HCT116 (cell line): Measurements from ENCODE around the gene C2CD4B. TPM values are rescaled to one million over a fixed set of nuclear protein-coding genes. Genes with fewer than 3 reads are reported as not detected.

Experiments used
- ATAC-seq: fragments of 200-7000 bp; cut with Tn5 transposase; 2 replicates; pipeline ENCODE4 v1.9.1; 2020; ENCODE audit warnings: mild to moderate bottlenecking, moderate library complexity
- BruUV-seq: library from RNA; stranded (reverse); fragments of 400-500 nt; replicated peaks from 2 replicates; lab custom pipeline; 2021; lab: Mats Ljungman, UMichigan
- CTCF ChIA-PET: fragments of 300-600 bp; sonication (Branson Sonifier 250); formaldehyde crosslinking; loops from one replicate; lab custom pipeline; 2021; ENCODE audit warnings: antibody characterized with exemption; lab: Charles Lee
- POLR2A ChIA-PET: fragments of 300-600, 350-600 bp; sonication (Branson Sonifier 250); formaldehyde crosslinking; loops from one replicate; lab custom pipeline; 2021; ENCODE audit warnings: antibody characterized with exemption; lab: Charles Lee
- RAD21 ChIA-PET, 2 experiments: fragments of 300-600 bp; sonication (Branson Sonifier 250); formaldehyde crosslinking; loops; one replicate each; lab custom pipeline; 2023; ENCODE audit warnings: low total read pairs in 2 of 2; ENCODE audit not compliant: uncharacterized antibody in 2 of 2, unreplicated experiment in 2 of 2, low non-redundant PET in 1 of 2; lab: Charles Lee
- DNase-seq: peaks from one replicate; pipeline ENCODE4 v3.0.0-alpha.2; 2010; ENCODE audit warnings: low read depth, low spot score
- H2AFZ ChIP-seq: fragments of 200-600 bp; shearing (Covaris generic), sonication (generic); 2 replicates; pipeline ENCODE4 v1.6.1; 2017; ENCODE audit warnings: low read depth, mixed run types, mixed read lengths, antibody characterized with exemption, low read length; ENCODE audit not compliant: poor library complexity, severe bottlenecking
- H3K27ac ChIP-seq: 2 replicates; pipeline ENCODE4 v1.5.1; 2012; ENCODE audit warnings: low read depth, low read length
- H3K27me3 ChIP-seq: fragments of 200-600 bp; sonication (generic); 2 replicates; pipeline ENCODE4 v1.6.1; 2016; ENCODE audit warnings: mixed run types, low read length, mixed read lengths; ENCODE audit not compliant: insufficient read depth
- H3K36me3 ChIP-seq, 2 experiments: fragments of 200-500 bp in 1 of 2; fragments of 200-600 bp in 1 of 2; sonication (Bioruptor generic) in 1 of 2; sonication (generic) in 1 of 2; 2 replicates each; pipeline versions ENCODE4 v1.5.1 to v1.6.1; 2014 to 2016; ENCODE audit warnings: low read length in 2 of 2, inconsistent platforms in 1 of 2, mixed read lengths in 1 of 2, mixed run types in 1 of 2; ENCODE audit not compliant: insufficient read depth in 2 of 2, control insufficient read depth in 1 of 2
- H3K4me1 ChIP-seq, 2 experiments: fragments of 200-600 bp in 1 of 2; sonication (generic) in 1 of 2; 2 replicates each; pipeline versions ENCODE4 v1.5.1 to v1.6.1; 2012 to 2017; ENCODE audit warnings: low read length in 2 of 2, inconsistent platforms in 1 of 2, mild to moderate bottlenecking in 1 of 2, mixed read lengths in 1 of 2, mixed run types in 1 of 2, moderate library complexity in 1 of 2; ENCODE audit not compliant: insufficient read depth in 2 of 2, control insufficient read depth in 1 of 2
- H3K4me2 ChIP-seq: fragments of 200-600 bp; sonication (generic); 2 replicates; pipeline ENCODE4 v1.6.1; 2017; ENCODE audit warnings: mixed run types, low read length, mixed read lengths
- H3K4me3 ChIP-seq, 2 experiments: fragments of 200-600 bp in 1 of 2; sonication (generic) in 1 of 2; replicated peaks in 1 of 2; 2 replicates each; pipeline ENCODE4 v1.5.1; 2011 to 2016; ENCODE audit warnings: low read length in 2 of 2, control low read depth in 1 of 2, low read depth in 1 of 2, mild to moderate bottlenecking in 1 of 2, mixed read lengths in 1 of 2, mixed run types in 1 of 2
- H3K79me2 ChIP-seq: fragments of 200-600 bp; sonication (generic); 2 replicates; pipeline ENCODE4 v1.6.1; 2017; ENCODE audit warnings: mild to moderate bottlenecking, mixed run types, low read length, moderate library complexity, mixed read lengths; ENCODE audit not compliant: insufficient read depth
- H3K9ac ChIP-seq: fragments of 200-600 bp; sonication (generic); 2 replicates; pipeline ENCODE4 v1.6.1; 2016; ENCODE audit warnings: low read length, mixed read lengths
- H3K9me2 ChIP-seq: fragments of 200-600 bp; sonication (generic), shearing (Covaris generic); 2 replicates; pipeline ENCODE4 v1.6.1; 2017; ENCODE audit warnings: mixed run types, mild to moderate bottlenecking, moderate library complexity; ENCODE audit not compliant: insufficient read depth
- H3K9me3 ChIP-seq, 2 experiments: fragments of 200-500 bp in 1 of 2; fragments of 200-600 bp in 1 of 2; sonication (Bioruptor generic) in 1 of 2; sonication (generic) in 1 of 2; 2 replicates each; pipeline ENCODE4 v1.6.1; 2014 to 2017; ENCODE audit warnings: low read length in 2 of 2, mixed read lengths in 2 of 2, inconsistent platforms in 1 of 2, low read depth in 1 of 2, mild to moderate bottlenecking in 1 of 2, mixed run types in 1 of 2, moderate library complexity in 1 of 2; ENCODE audit not compliant: control insufficient read depth in 1 of 2, insufficient read depth in 1 of 2
- H4K20me1 ChIP-seq: fragments of 200-600 bp; sonication (generic), shearing (Covaris generic); 2 replicates; pipeline ENCODE4 v1.6.1; 2017; ENCODE audit warnings: mixed run types, mild to moderate bottlenecking, moderate library complexity; ENCODE audit not compliant: insufficient read depth
- EZH2 ChIP-seq: fragments of 200-600 bp; sonication (generic); IDR thresholded peaks from 2 replicates; pipeline ENCODE4 v1.6.1; 2017; ENCODE audit warnings: antibody characterized with exemption, mixed run types
- FOSL1 ChIP-seq: IDR thresholded peaks from 2 replicates; pipeline ENCODE4 v1.6.1; 2012; ENCODE audit warnings: low read depth
- JUND ChIP-seq: IDR thresholded peaks from 2 replicates; pipeline ENCODE4 v1.6.1; 2012
- POLR2A ChIP-seq: IDR thresholded peaks from 2 replicates; pipeline ENCODE4 v1.7.0; 2011; ENCODE audit warnings: borderline replicate concordance; ENCODE audit not compliant: insufficient read depth, insufficient read length; ENCODE audit errors: extremely low read depth
- SIN3A ChIP-seq: IDR thresholded peaks from 2 replicates; pipeline ENCODE4 v1.6.1; 2012; ENCODE audit warnings: low read depth
- SP1 ChIP-seq: IDR thresholded peaks from 2 replicates; pipeline ENCODE4 v1.6.1; 2012; ENCODE audit warnings: low read depth
- SRF ChIP-seq: IDR thresholded peaks from 2 replicates; pipeline ENCODE4 v1.6.1; 2012; ENCODE audit warnings: low read depth
- TCF7L2 ChIP-seq: IDR thresholded peaks from 2 replicates; pipeline ENCODE4 v1.7.0; 2011; ENCODE audit warnings: borderline replicate concordance, inconsistent platforms; ENCODE audit not compliant: insufficient read depth, insufficient read length; ENCODE audit errors: extremely low read depth
- ZFX ChIP-seq: fragments of 450-650 bp; IDR thresholded peaks from 2 replicates; pipeline ENCODE4 v1.6.1; 2017
- intact Hi-C: fragments of 100-400 bp; cut with micrococcal nuclease; formaldehyde crosslinking; loops from 2 replicates; pipeline ENCODE4 v1.10.0; 2022
- total RNA-seq: library from RNA; stranded (reverse); gene quantifications from one replicate; pipeline ENCODE4 v1.2.1, GENCODE V29; 2021; ENCODE audit not compliant: unreplicated experiment
- TF ChIP-seq, protein P1 (sequence below): IDR thresholded peaks from 2 replicates; pipeline ENCODE4 v1.6.1; 2012
- TF ChIP-seq, protein P2 (sequence below), 3 experiments: fragments of 200-600 bp in 1 of 3; sonication (generic) in 1 of 3; IDR thresholded peaks in 2 of 3; conservative IDR thresholded peaks in 1 of 3; 2 replicates each; pipeline ENCODE4 v1.5.1; 2012 to 2017; ENCODE audit warnings: low read depth in 2 of 3, low read length in 2 of 3, antibody characterized with exemption in 1 of 3, borderline replicate concordance in 1 of 3, control low read depth in 1 of 3, mild to moderate bottlenecking in 1 of 3, mixed read lengths in 1 of 3, mixed run types in 1 of 3, moderate library complexity in 1 of 3; ENCODE audit not compliant: insufficient read depth in 1 of 3
- TF ChIP-seq, protein P3 (sequence below): IDR thresholded peaks from 2 replicates; pipeline ENCODE4 v1.6.1; 2011; ENCODE audit warnings: mild to moderate bottlenecking, low read length, moderate library complexity; ENCODE audit not compliant: insufficient replicate concordance; ENCODE audit errors: extremely low read depth

C2CD4B gene
- total RNA-seq, 1 experiment from 2014 or later, result not detected

DNA sequence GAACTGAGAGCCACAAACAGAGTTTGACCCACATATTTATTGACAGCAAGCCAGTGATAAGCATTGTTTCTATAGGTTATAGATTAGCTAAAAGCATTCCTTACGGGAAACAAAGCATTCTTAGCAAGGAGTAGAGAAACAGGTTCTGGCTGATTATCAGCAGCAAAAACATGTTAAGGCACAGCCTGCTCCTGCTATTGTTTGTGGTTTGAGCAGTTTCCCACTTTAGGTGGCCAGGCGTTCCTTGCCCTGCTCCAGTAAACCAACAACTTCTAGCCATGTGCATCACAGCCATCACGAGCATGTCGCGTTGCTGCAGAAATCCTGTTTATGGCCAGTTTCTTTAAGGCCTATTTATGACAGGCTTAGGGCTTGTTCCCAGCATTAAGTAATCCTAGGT lies 44.7 kb upstream of the C2CD4B start:
- TF ChIP-seq SIN3A (no peak), JUND (no peak), EZH2 (no peak), FOSL1 (no peak), TCF7L2 (no peak), SRF (no peak), POLR2A (no peak), ZFX (no peak), SP1 (no peak)
- TF ChIP-seq, protein P1, sequence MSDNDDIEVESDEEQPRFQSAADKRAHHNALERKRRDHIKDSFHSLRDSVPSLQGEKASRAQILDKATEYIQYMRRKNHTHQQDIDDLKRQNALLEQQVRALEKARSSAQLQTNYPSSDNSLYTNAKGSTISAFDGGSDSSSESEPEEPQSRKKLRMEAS, result no peak
- TF ChIP-seq, protein P2, sequence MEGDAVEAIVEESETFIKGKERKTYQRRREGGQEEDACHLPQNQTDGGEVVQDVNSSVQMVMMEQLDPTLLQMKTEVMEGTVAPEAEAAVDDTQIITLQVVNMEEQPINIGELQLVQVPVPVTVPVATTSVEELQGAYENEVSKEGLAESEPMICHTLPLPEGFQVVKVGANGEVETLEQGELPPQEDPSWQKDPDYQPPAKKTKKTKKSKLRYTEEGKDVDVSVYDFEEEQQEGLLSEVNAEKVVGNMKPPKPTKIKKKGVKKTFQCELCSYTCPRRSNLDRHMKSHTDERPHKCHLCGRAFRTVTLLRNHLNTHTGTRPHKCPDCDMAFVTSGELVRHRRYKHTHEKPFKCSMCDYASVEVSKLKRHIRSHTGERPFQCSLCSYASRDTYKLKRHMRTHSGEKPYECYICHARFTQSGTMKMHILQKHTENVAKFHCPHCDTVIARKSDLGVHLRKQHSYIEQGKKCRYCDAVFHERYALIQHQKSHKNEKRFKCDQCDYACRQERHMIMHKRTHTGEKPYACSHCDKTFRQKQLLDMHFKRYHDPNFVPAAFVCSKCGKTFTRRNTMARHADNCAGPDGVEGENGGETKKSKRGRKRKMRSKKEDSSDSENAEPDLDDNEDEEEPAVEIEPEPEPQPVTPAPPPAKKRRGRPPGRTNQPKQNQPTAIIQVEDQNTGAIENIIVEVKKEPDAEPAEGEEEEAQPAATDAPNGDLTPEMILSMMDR (IDR thresholded peaks at IDR 0.05 in 2 of 3, conservative IDR thresholded peaks at IDR 0.05 in 1 of 3; ENCODE audit: borderline replicate concordance in 1 of 3, insufficient read depth in 1 of 3, low read depth in 2 of 3, low read length in 2 of 3), result no peak
- TF ChIP-seq, protein P3, sequence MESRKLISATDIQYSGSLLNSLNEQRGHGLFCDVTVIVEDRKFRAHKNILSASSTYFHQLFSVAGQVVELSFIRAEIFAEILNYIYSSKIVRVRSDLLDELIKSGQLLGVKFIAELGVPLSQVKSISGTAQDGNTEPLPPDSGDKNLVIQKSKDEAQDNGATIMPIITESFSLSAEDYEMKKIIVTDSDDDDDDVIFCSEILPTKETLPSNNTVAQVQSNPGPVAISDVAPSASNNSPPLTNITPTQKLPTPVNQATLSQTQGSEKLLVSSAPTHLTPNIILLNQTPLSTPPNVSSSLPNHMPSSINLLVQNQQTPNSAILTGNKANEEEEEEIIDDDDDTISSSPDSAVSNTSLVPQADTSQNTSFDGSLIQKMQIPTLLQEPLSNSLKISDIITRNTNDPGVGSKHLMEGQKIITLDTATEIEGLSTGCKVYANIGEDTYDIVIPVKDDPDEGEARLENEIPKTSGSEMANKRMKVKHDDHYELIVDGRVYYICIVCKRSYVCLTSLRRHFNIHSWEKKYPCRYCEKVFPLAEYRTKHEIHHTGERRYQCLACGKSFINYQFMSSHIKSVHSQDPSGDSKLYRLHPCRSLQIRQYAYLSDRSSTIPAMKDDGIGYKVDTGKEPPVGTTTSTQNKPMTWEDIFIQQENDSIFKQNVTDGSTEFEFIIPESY, result no peak
- intact Hi-C loops, result no loop called here
- H3K36me3 ChIP-seq, result no peaks in the 10 kb centered on the region
- H3K9me2 ChIP-seq, result no peaks in the 10 kb centered on the region
- H3K4me3 ChIP-seq, result no peak overlapping the region
- RAD21 ChIA-PET, result no interaction called here
- no peaks in the 10 kb centered on the region for H3K4me1 ChIP-seq
- H3K79me2 ChIP-seq, result no peaks in the 10 kb centered on the region
- H3K9me3 ChIP-seq, result no peaks in the 10 kb centered on the region
- no peak overlapping the region for H3K9ac ChIP-seq
- ATAC-seq (no peak), DNase-seq (no peak)
- no peak overlapping the region for H3K27ac ChIP-seq
- H3K27me3 ChIP-seq, result no peaks in the 10 kb centered on the region; the same call in 1 of the 2 replicates
- H2AFZ ChIP-seq, result no peak overlapping the region
- CTCF ChIA-PET, result no interaction called here
- POLR2A ChIA-PET, result no interaction called here
- H4K20me1 ChIP-seq, result no peaks in the 10 kb centered on the region
- no TSS peak for BruUV-seq
- H3K4me2 ChIP-seq, result no peak overlapping the region
